ENCODE results near the gene CDK8. TPM values are rescaled to one million over a fixed set of nuclear protein-coding genes. Genes with fewer than 3 reads are reported as not detected.

Gene CDK8
- polyA plus RNA-seq, 2 of the 4 experiments (the other 2 are of a cell fraction), result 9.9 to 20.9 TPM

DNA sequence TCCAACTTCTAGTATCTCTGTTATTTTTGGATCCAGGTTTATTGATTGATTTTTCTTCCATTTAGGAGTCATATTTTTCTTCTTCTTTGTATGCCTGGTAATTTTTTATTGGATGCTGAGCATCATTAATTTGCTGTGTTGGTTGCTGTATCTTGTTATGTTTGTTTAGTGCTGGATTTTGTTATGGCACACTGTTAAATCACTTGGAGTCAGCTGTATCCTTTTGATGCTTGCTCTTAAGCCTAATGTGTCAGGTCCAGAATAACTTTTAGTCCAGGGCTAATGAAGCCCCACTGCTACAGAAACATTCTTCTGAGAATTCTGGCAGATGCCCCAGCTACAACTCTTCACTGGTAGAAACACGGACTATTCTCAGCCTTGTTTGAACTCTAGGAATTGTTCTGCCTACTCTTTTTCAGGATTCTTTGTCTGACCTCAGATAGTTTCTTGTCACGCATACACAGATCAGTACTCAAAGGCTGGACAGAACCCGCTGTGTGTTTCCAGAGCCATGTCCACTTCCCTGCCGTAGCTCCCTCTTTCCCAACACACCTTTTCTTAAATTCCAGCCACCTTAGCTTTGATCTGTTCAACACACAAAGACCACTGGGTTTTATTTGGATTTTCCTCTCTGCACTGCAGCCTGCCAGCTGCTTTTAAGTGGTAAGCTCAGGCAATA is 166.5 kb downstream of the CDK8 start:
- Histone ChIP-seq H3K27ac (no peak overlapping the region), H3K4me1 (no peaks in the 10 kb centered on the region), H3K4me3 (no peak overlapping the region), H3K9me3 (no peaks in the 10 kb centered on the region), H3K4me2 (no peak overlapping the region)
- 67% methylated on average over 4 of the region's 4 CpGs for WGBS (ENCODE audit: missing lambda C conversion rate)
- ChIA-PET POLR2A (no interaction called here), CTCF (no interaction called here)
- TF ChIP-seq SREBF2 (IDR thresholded peaks at IDR 0.05) (no peak), PHF8 (IDR thresholded peaks at IDR 0.05; ENCODE audit: borderline replicate concordance, low read depth) (no peak), CBX2 (IDR thresholded peaks at IDR 0.05; ENCODE audit: borderline replicate concordance, low read depth) (no peak)
- FAIRE-seq, result no peak
- ATAC-seq, result no peak
- DNase-seq (ENCODE audit: low read depth in 1 of 2, low spot score in 1 of 2), result no peak

DNA sequence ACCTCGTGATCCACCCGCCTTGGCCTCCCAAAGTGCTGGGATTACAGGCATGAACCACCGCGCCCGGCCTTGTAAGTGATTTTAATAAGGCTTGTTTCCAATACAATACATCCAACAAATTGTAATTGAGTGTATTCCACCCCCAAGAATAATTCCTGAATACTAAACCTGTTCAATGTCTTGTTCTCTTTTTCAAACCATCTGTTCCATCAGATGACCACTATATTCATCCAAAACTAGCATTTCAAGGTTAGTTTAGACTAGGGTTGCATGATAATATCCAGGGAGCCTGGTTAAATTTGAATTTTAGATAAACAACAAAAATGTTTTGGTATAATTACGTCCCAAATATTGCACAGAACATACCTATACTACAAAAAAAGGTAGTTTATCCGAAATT is 168.1 kb downstream of the CDK8 start:
- TF ChIP-seq FOXS1 (CRISPR knock-in tag; IDR thresholded peaks at IDR 0.05), result no peak
- no peak for TF ChIP-seq ZFP36 (IDR thresholded peaks at IDR 0.05; ENCODE audit: borderline replicate concordance, partially characterized antibody)
- no peak for TF ChIP-seq KDM5A (IDR thresholded peaks at IDR 0.05)
- no peak for TF ChIP-seq SMC3 (IDR thresholded peaks at IDR 0.05)
- POLR2A ChIA-PET, result no interaction called here
- ATAC-seq (no peak), FAIRE-seq (no peak), DNase-seq (ENCODE audit: low read depth in 1 of 2, low spot score in 1 of 2) (no peak)
- CTCF ChIA-PET, result no interaction called here
- no peak overlapping the region for H3K4me3 ChIP-seq
- H3K4me1 ChIP-seq, result no peaks in the 10 kb centered on the region
- H3K27ac ChIP-seq, result no peak overlapping the region
- H3K4me2 ChIP-seq, result no peak overlapping the region
- H3K9me3 ChIP-seq, result no peaks in the 10 kb centered on the region
- WGBS (ENCODE audit: missing lambda C conversion rate), result 57% methylated on average over 7 of the region's 7 CpGs

DNA sequence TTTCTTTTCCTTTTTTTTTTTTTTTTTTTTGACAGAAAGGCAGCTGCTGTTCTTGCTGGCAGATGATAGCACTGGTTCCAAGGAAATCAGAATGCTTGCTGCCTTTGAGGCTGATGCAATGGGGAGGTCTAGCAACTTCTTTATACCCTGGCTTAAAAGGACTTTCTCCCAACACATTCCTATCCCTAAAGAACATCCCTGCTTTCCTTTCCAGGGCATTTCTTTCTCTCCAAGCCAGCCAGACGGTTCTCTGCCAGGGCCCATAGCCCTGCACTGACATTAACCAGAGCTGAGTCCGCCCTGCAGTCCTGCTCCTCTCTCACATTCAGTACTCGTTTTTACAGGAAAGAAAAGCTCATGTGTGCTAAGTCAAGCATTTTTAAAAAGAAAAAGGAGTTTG is 169.7 kb downstream of the CDK8 start:
- no peak for ATAC-seq
- no peak for DNase-seq (ENCODE audit: low read depth in 1 of 2, low spot score in 1 of 2)
- Histone ChIP-seq H3K4me3 (no peak overlapping the region), H3K4me2 (no peak overlapping the region), H3K27ac (no peak overlapping the region), H3K4me1 (no peaks in the 10 kb centered on the region), H3K9me3 (no peaks in the 10 kb centered on the region)
- CTCF ChIA-PET, result interaction anchor here (0.6 kb wide), 1 partner anchor 540 kb away, joined by 3 read pairs; no protein-coding TSS in a partner anchor
- WGBS (ENCODE audit: missing lambda C conversion rate), result 51% methylated on average over 3 of the region's 3 CpGs
- no peak for TF ChIP-seq CBX2 (IDR thresholded peaks at IDR 0.05; ENCODE audit: borderline replicate concordance, low read depth)
- TF ChIP-seq NR3C1 (IDR thresholded peaks at IDR 0.05), result no peak
- no peak for TF ChIP-seq RCOR1 (IDR thresholded peaks at IDR 0.05; ENCODE audit: low read depth, low read length)
- TF ChIP-seq EHF (CRISPR knock-in tag; IDR thresholded peaks at IDR 0.05), result no peak
- no peak for TF ChIP-seq RFX5 (IDR thresholded peaks at IDR 0.05)
- no peak for TF ChIP-seq NFE2L2 (conservative IDR thresholded peaks at IDR 0.05; ENCODE audit: low read length)
- TF ChIP-seq, protein P1, sequence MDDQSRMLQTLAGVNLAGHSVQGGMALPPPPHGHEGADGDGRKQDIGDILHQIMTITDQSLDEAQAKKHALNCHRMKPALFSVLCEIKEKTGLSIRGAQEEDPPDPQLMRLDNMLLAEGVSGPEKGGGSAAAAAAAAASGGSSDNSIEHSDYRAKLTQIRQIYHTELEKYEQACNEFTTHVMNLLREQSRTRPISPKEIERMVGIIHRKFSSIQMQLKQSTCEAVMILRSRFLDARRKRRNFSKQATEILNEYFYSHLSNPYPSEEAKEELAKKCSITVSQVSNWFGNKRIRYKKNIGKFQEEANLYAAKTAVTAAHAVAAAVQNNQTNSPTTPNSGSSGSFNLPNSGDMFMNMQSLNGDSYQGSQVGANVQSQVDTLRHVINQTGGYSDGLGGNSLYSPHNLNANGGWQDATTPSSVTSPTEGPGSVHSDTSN (IDR thresholded peaks at IDR 0.05), result no peak
- no peak for TF ChIP-seq SREBF2 (IDR thresholded peaks at IDR 0.05)
- no peak for TF ChIP-seq ZFP36 (IDR thresholded peaks at IDR 0.05; ENCODE audit: borderline replicate concordance, partially characterized antibody)
- no peak for TF ChIP-seq BHLHE40 (IDR thresholded peaks at IDR 0.05; ENCODE audit: low read depth, low read length)
- TF ChIP-seq, protein P2, sequence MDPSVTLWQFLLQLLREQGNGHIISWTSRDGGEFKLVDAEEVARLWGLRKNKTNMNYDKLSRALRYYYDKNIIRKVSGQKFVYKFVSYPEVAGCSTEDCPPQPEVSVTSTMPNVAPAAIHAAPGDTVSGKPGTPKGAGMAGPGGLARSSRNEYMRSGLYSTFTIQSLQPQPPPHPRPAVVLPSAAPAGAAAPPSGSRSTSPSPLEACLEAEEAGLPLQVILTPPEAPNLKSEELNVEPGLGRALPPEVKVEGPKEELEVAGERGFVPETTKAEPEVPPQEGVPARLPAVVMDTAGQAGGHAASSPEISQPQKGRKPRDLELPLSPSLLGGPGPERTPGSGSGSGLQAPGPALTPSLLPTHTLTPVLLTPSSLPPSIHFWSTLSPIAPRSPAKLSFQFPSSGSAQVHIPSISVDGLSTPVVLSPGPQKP (IDR thresholded peaks at IDR 0.05; ENCODE audit: low read depth, low read length), result no peak
- FAIRE-seq, result no peak
- POLR2A ChIA-PET, result no interaction called here

DNA sequence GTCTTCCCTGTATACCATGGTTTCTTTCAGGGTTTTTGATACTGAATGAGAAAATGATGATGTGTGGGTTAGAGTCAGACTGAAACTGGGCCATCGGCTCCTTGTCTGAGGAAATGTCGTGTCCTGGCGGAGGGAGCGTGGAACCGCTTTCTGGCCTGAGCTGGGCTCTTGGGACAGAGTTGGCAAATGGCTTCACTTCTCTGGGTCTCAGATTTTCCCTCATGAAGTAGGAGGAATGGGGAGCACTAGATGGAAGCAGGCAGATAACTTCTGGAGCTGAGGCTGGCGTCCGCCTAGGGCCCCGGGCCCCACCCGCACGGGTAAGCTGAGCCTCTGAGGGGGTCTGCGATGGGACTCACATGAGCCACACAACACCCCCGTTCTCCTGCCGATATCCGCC is 170.3 kb downstream of the CDK8 start:
- DNase-seq (ENCODE audit: low read depth in 1 of 2, low spot score in 1 of 2), result no peak
- ATAC-seq, result no peak
- H3K4me3 ChIP-seq, result no peak overlapping the region
- no peak for TF ChIP-seq MAFK (IDR thresholded peaks at IDR 0.05; ENCODE audit: partially characterized antibody)
- no peak for TF ChIP-seq RAD21 (conservative IDR thresholded peaks at IDR 0.05 in 1 of 2, IDR thresholded peaks at IDR 0.05 in 1 of 2)
- no peak for TF ChIP-seq CHD2 (IDR thresholded peaks at IDR 0.05; ENCODE audit: low read length, partially characterized antibody)
- TF ChIP-seq BHLHE40 (IDR thresholded peaks at IDR 0.05; ENCODE audit: low read depth, low read length), result no peak
- no peak for TF ChIP-seq TFCP2L1 (CRISPR knock-in tag; IDR thresholded peaks at IDR 0.05)
- no peak for TF ChIP-seq GATA3 (IDR thresholded peaks at IDR 0.05; ENCODE audit: borderline replicate concordance)
- FAIRE-seq, result no peak
- no peaks in the 10 kb centered on the region for H3K4me1 ChIP-seq
- no peak overlapping the region for H3K27ac ChIP-seq
- CTCF ChIA-PET, result interaction anchor here (0.6 kb wide), 1 partner anchor 539 kb away, joined by 3 read pairs; no protein-coding TSS in a partner anchor
- WGBS (ENCODE audit: missing lambda C conversion rate), result 83% methylated on average over 14 of the region's 14 CpGs
- POLR2A ChIA-PET, result no interaction called here
- no peaks in the 10 kb centered on the region for H3K9me3 ChIP-seq
- no peak overlapping the region for H3K4me2 ChIP-seq
